Endodermal cell (in vitro differentiated cells): ENCODE results near the gene ADGRB3. TPM values are rescaled to one million over a fixed set of nuclear protein-coding genes. Genes with fewer than 3 reads are reported as not detected.

Source experiments
- DNase-seq: peaks from one replicate; pipeline ENCODE4 v3.0.0-alpha.2; 2017
- H3K27ac ChIP-seq: 2 replicates; pipeline ENCODE4 v1.5.1; 2013; ENCODE audit warnings: mild to moderate bottlenecking, low read depth, low read length, moderate library complexity
- H3K27me3 ChIP-seq: 2 replicates; pipeline ENCODE4 v1.6.1; 2013; ENCODE audit warnings: mild to moderate bottlenecking, low read length, moderate library complexity; ENCODE audit not compliant: insufficient read depth, control insufficient read depth, poor library complexity, severe bottlenecking
- H3K36me3 ChIP-seq: 2 replicates; pipeline ENCODE4 v1.7.0; 2013; ENCODE audit warnings: mild to moderate bottlenecking, low read length, moderate library complexity; ENCODE audit not compliant: control insufficient read depth, insufficient read depth
- H3K4me1 ChIP-seq: one replicate; pipeline ENCODE4 v1.7.0; 2013; ENCODE audit warnings: low read length; ENCODE audit not compliant: control insufficient read depth, insufficient read depth
- H3K4me3 ChIP-seq: 2 replicates; pipeline ENCODE4 v1.5.1; 2013; ENCODE audit warnings: mild to moderate bottlenecking, low read length, moderate library complexity
- H3K9ac ChIP-seq: 2 replicates; pipeline ENCODE4 v1.6.1; 2013; ENCODE audit warnings: mild to moderate bottlenecking, low read length, moderate library complexity; ENCODE audit not compliant: poor library complexity, severe bottlenecking; ENCODE audit errors: extremely low read depth
- H3K9me3 ChIP-seq: 2 replicates; pipeline ENCODE4 v1.6.1; 2013; ENCODE audit warnings: mild to moderate bottlenecking, low read length, moderate library complexity; ENCODE audit not compliant: control insufficient read depth
- H3K27ac Mint-ChIP-seq: 2 replicates; pipeline ENCODE4 v1.8.0; 2020; ENCODE audit warnings: mixed read lengths
- H3K27me3 Mint-ChIP-seq: 2 replicates; pipeline ENCODE4 v1.8.0; 2021; ENCODE audit warnings: mild to moderate bottlenecking, mixed read lengths; ENCODE audit not compliant: insufficient read depth
- H3K36me3 Mint-ChIP-seq: 2 replicates; pipeline ENCODE4 v1.8.0; 2020; ENCODE audit warnings: low read depth, mixed read lengths
- H3K4me1 Mint-ChIP-seq: 2 replicates; pipeline ENCODE4 v1.8.0; 2020; ENCODE audit warnings: mixed read lengths
- H3K4me3 Mint-ChIP-seq: 2 replicates; pipeline ENCODE4 v1.8.0; 2020; ENCODE audit warnings: mild to moderate bottlenecking, moderate library complexity, mixed read lengths
- H3K9me3 Mint-ChIP-seq: 2 replicates; pipeline ENCODE4 v1.8.0; 2020; ENCODE audit warnings: mild to moderate bottlenecking, mixed read lengths
- whole genome bisulfite sequencing, 2 experiments: methylation state at CpG; one replicate each; pipeline versions ENCODE4 v1.1.5 to v1.1.7; 2013; ENCODE audit warnings: missing lambda C conversion rate in 2 of 2, mixed read lengths in 1 of 2; ENCODE audit not compliant: insufficient coverage in 1 of 2, insufficient read length in 1 of 2; 5-methylcytosine and 5-hydroxymethylcytosine counted together
- total RNA-seq, 2 donors: library from RNA; stranded (reverse); fragmentation: NEBNext Ultra II Directional in 1 of 2; extraction: Animal tissue kit (Norgen Biotek cat#: 25700) in 1 of 2; gene quantifications; 2 replicates in 1 of 2; 3 replicates in 1 of 2; pipeline ENCODE4 v1.2.1, GENCODE V29; 2021
- TF ChIP-seq, protein P1 (sequence below): fragments of 200-600 bp; sonication (generic); conservative IDR thresholded peaks from 2 replicates; pipeline ENCODE4 v1.5.0; 2021; ENCODE audit warnings: antibody characterized with exemption, mild to moderate bottlenecking

ADGRB3 gene
- total RNA-seq, 2 donors from 2014 or later, result 0.33 to 1.3 TPM

DNA sequence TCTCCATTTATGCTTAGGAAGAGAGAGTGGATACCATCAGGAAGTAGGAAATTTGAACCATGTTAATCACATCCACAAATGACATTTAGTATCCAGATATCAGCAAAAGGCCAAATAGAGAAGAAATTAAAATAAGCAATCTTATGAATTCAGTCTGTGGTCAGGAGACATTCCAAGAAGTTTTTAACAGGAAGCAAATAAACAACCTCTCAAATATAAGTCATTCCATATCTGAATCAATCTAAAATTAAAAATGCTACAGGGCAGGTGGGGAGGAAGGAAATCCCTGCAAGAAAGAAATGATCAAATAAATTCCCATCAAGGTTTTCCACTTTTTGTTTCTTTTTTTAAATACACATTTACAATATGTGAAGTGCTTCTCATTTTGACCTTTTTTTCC lies 641.1 kb downstream of the ADGRB3 start:
- Histone ChIP-seq H3K4me3 (no peak overlapping the region), H3K27me3 (no peaks in the 10 kb centered on the region), H3K36me3 (no peaks in the 10 kb centered on the region), H3K27ac (no peak overlapping the region), H3K4me1 (no peaks in the 10 kb centered on the region), H3K9ac (no peak overlapping the region), H3K9me3 (no peaks in the 10 kb centered on the region)
- H3K27me3 Mint-ChIP-seq, result no peaks in the 10 kb centered on the region
- H3K36me3 Mint-ChIP-seq, result no peaks in the 10 kb centered on the region
- H3K9me3 Mint-ChIP-seq, result no peaks in the 10 kb centered on the region
- H3K4me3 Mint-ChIP-seq, result no peak overlapping the region
- H3K4me1 Mint-ChIP-seq, result no peaks in the 10 kb centered on the region
- no peak overlapping the region for H3K27ac Mint-ChIP-seq
- TF ChIP-seq, protein P1, sequence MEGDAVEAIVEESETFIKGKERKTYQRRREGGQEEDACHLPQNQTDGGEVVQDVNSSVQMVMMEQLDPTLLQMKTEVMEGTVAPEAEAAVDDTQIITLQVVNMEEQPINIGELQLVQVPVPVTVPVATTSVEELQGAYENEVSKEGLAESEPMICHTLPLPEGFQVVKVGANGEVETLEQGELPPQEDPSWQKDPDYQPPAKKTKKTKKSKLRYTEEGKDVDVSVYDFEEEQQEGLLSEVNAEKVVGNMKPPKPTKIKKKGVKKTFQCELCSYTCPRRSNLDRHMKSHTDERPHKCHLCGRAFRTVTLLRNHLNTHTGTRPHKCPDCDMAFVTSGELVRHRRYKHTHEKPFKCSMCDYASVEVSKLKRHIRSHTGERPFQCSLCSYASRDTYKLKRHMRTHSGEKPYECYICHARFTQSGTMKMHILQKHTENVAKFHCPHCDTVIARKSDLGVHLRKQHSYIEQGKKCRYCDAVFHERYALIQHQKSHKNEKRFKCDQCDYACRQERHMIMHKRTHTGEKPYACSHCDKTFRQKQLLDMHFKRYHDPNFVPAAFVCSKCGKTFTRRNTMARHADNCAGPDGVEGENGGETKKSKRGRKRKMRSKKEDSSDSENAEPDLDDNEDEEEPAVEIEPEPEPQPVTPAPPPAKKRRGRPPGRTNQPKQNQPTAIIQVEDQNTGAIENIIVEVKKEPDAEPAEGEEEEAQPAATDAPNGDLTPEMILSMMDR, result no peak
- no peak for DNase-seq

DNA sequence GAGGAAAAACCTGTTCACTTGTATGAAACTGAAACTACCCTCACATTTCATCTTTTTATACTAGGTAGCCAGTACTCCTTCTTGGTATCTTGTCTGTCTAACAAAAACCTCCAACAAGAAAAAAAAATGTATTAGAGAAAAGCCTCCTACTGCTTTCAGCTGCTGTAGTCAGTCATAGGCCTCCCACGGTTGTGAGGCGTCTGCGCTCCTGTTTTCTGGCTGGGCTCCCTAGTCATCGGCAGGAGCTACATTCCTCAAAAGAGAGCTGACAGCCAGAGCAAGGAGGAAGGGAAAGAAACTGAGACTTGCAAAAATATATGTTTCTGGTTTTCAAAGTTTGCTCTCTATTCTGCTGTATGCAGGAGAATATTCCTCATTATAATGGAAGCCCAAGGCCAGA lies 644.7 kb downstream of the ADGRB3 start:
- no peaks in the 10 kb centered on the region for H3K36me3 Mint-ChIP-seq
- H3K4me1 Mint-ChIP-seq, result peaks cover 7% of the 10 kb centered on the region
- H3K36me3 ChIP-seq, result no peaks in the 10 kb centered on the region
- no peaks in the 10 kb centered on the region for H3K4me1 ChIP-seq
- peak; percentile 58 for DNase-seq
- H3K9ac ChIP-seq, result no peak overlapping the region
- H3K4me3 Mint-ChIP-seq, result no peak overlapping the region
- WGBS, 2 experiments, result 84 to 89% methylated on average over 4 of the region's 4 CpGs
- no peaks in the 10 kb centered on the region for H3K27me3 Mint-ChIP-seq
- no peak overlapping the region for H3K27ac ChIP-seq
- no peak overlapping the region for H3K4me3 ChIP-seq
- no peak overlapping the region for H3K27ac Mint-ChIP-seq
- TF ChIP-seq, protein P1, result no peak
- H3K9me3 ChIP-seq, result no peaks in the 10 kb centered on the region
- no peaks in the 10 kb centered on the region for H3K9me3 Mint-ChIP-seq
- no peaks in the 10 kb centered on the region for H3K27me3 ChIP-seq

DNA sequence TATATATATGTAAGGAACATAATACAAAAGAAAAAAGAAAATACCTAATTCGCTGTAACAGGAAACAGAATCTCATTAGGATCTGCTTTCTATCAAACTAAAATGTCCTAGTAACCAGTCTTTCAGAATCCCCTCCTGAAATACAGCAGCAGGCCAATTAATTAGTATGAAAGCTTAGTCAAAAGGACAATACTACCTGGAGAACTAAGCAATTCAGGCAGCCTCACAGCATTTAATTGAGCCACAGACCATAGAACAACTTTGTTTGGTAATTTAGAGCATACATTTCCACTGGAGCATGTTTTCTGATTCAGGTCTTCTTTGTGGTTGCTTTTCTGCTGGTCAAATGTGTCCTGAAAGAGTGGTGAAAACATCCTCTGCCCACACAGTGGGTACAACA lies 645.8 kb downstream of the ADGRB3 start:
- WGBS, 2 experiments, result no CpG with 5 or more reads among the region's 1 CpG
- H3K27ac Mint-ChIP-seq, result no peak overlapping the region
- no peak for DNase-seq

More for the DNA sequence above, 645.8 kb downstream of the ADGRB3 start:
- H3K9ac ChIP-seq, result no peak overlapping the region
- H3K9me3 Mint-ChIP-seq, result no peaks in the 10 kb centered on the region
- no peaks in the 10 kb centered on the region for H3K4me1 ChIP-seq
- H3K4me3 ChIP-seq, result no peak overlapping the region
- TF ChIP-seq, protein P1, result no peak
- H3K9me3 ChIP-seq, result no peaks in the 10 kb centered on the region
- H3K4me3 Mint-ChIP-seq, result no peak overlapping the region
- H3K27me3 Mint-ChIP-seq, result no peaks in the 10 kb centered on the region
- no peak overlapping the region for H3K27ac ChIP-seq
- H3K36me3 Mint-ChIP-seq, result no peaks in the 10 kb centered on the region
- no peaks in the 10 kb centered on the region for H3K27me3 ChIP-seq
- H3K4me1 Mint-ChIP-seq, result peaks cover 7% of the 10 kb centered on the region
- H3K36me3 ChIP-seq, result no peaks in the 10 kb centered on the region
